ENCODE results near the gene ITGB7. TPM values are rescaled to one million over a fixed set of nuclear protein-coding genes. Genes with fewer than 3 reads are reported as not detected.

ITGB7 gene
- total and polyA plus RNA-seq, 9 of the 15 experiments (the other 6 are each of a cell fraction or from before 2014, with no cell fraction given): 0.06 to 2.0 (median 0.67) TPM

- no peak for TF ChIP-seq CHD7 (IDR thresholded peaks at IDR 0.05; ENCODE audit: low read depth, low read length)
- TF ChIP-seq ZNF253 (CRISPR knock-in tag; conservative IDR thresholded peaks at IDR 0.05): no peak
- no peak for TF ChIP-seq RERE (CRISPR knock-in tag; IDR thresholded peaks at IDR 0.05; ENCODE audit: borderline replicate concordance)
- no peak for TF ChIP-seq ZNF384 (IDR thresholded peaks at IDR 0.05; ENCODE audit: low read depth, low read length)
- TF ChIP-seq ARHGAP35 (IDR thresholded peaks at IDR 0.05; ENCODE audit: partially characterized antibody): no peak
- TF ChIP-seq ZNF507 (tag; conservative IDR thresholded peaks at IDR 0.05): no peak
- TF ChIP-seq ELF1 (tag; IDR thresholded peaks at IDR 0.05): no peak
- TF ChIP-seq CHD1 (IDR thresholded peaks at IDR 0.05; ENCODE audit: low read length): no peak
- TF ChIP-seq SIRT6 (IDR thresholded peaks at IDR 0.05; ENCODE audit: low read depth, low read length): no peak
- no peak for TF ChIP-seq E2F4 (CRISPR knock-in tag; IDR thresholded peaks at IDR 0.05; ENCODE audit: low read depth)
These were observed 5.9 kb downstream of the ITGB7 start (continued) for GRCh38 chr12:53201177-53201541.
